Prostate gland (tissue), 2 donors: Measurements from ENCODE around the gene DMXL2.

Experiments
- CTCF ChIP-seq, 4 experiments: fragments of 200-600 bp in 2 of 4; fragments of 450-650 bp in 2 of 4; sonication (generic) in 2 of 4; IDR thresholded peaks; 1 replicate in 3 of 4; 2 replicates in 1 of 4; pipeline ENCODE4 v1.5.1; 2016 to 2019; ENCODE audit warnings: antibody characterized with exemption in 4 of 4, mild to moderate bottlenecking in 2 of 4, moderate library complexity in 2 of 4
- POLR2A ChIP-seq: fragments of 450-650 bp; IDR thresholded peaks from one replicate; pipeline ENCODE4 v1.6.1; 2016; ENCODE audit warnings: antibody characterized with exemption, mild to moderate bottlenecking

GRCh38 chr15:51491941-51492340 is 130.6 kb downstream of the DMXL2 start:
- TF ChIP-seq POLR2A (no peak), CTCF (IDR thresholded peaks at IDR 0.05) (no peak)
